SK-N-MC (cell line): Measurements from ENCODE around the gene PEX1.
A peak's percentile ranks its signal among the peaks of the same experiment; 100 is the strongest.

Source experiments
- EZH2 ChIP-seq: fragments of 200-600 bp; sonication (generic); IDR thresholded peaks from one replicate; pipeline ENCODE4 v1.6.1; 2017; ENCODE audit warnings: antibody characterized with exemption
- POLR2AphosphoS5 ChIP-seq: IDR thresholded peaks from 2 replicates; pipeline ENCODE4 v1.6.1; 2012; ENCODE audit warnings: mild to moderate bottlenecking, low read depth, low read length, borderline replicate concordance

DNA sequence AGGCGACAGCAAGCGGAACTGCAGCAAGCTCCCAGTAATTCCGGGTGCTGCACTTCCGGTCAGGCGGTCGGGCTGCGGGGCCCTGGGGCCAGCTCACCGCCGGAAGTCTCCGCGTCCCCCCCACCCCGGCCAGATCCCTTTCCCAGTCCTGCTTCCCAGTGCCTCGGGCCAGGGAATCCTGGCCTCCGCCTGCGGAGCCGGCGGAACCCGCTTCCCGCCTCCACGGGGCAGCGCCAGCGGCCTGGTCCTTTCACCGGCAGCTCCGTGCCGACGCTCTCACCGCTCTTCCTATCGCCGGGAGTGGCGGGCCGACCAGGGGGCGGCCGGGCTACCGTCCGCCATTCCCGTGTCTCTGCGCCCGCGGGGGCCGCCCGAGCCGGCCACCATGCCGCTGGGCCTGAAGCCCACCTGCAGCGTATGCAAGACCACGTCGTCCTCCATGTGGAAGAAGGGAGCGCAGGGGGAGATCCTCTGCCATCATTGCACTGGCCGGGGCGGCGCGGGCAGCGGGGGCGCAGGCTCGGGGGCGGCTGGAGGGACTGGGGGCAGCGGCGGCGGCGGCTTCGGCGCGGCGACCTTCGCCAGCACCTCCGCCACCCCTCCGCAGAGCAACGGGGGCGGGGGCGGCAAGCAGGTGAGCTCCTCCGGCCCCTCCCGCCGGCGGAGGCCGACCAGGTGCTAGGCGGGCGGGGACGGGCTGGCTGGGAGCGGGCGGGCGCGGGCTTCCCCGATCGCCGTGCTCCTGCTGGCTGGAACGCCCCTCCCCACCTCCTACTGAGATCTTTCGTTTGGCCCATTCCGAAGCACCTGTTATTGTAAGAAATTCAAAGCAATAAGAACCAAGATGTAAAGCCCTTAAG, 80.7 kb downstream of the PEX1 start, which contains the start of gene GATAD1:
- TF ChIP-seq EZH2 (no peak), POLR2AphosphoS5 (peak; percentile 71)
